Naive thymus-derived CD4-positive, alpha-beta T cell (primary cell): Measurements from ENCODE around the gene DIPK1C. TPM values are rescaled to one million over a fixed set of nuclear protein-coding genes. Genes with fewer than 3 reads are reported as not detected.

Experiments
- ATAC-seq: fragments of 150-1000 bp; cut with Tn5 transposase; 2 replicates; pipeline ENCODE4 v1.10.0; 2021; ENCODE audit warnings: mild to moderate bottlenecking, moderate library complexity
- CTCF ChIA-PET: fragments of 350-600 bp; sonication (Branson Sonifier 250); formaldehyde crosslinking; loops from one replicate; lab custom pipeline; 2021; ENCODE audit warnings: antibody characterized with exemption; lab: Charles Lee
- POLR2A ChIA-PET: fragments of 350-600 bp; sonication (Branson Sonifier 250); formaldehyde crosslinking; loops from one replicate; lab custom pipeline; 2021; ENCODE audit warnings: antibody characterized with exemption, inconsistent platforms; lab: Charles Lee
- DNase-seq, 9 donors: peaks; one replicate each; pipeline versions ENCODE4 v3.0.0 to v3.0.0-alpha.2; 2020 to 2022; ENCODE audit warnings: mixed read lengths in 1 of 9
- H3K27ac ChIP-seq: one replicate; pipeline ENCODE4 v1.7.0; 2013; ENCODE audit warnings: mild to moderate bottlenecking, low read depth, low read length, moderate library complexity
- H3K27me3 ChIP-seq, 2 donors: one replicate each; pipeline ENCODE4 v1.7.0; 2013; ENCODE audit warnings: low read length in 2 of 2, mild to moderate bottlenecking in 2 of 2, moderate library complexity in 2 of 2; ENCODE audit not compliant: control insufficient read depth in 2 of 2, insufficient read depth in 2 of 2
- H3K36me3 ChIP-seq, 3 experiments: 1 replicate in 2 of 3; 2 replicates in 1 of 3; pipeline ENCODE4 v1.7.0; 2013; ENCODE audit warnings: low read length in 3 of 3, mild to moderate bottlenecking in 3 of 3, moderate library complexity in 1 of 3; ENCODE audit not compliant: insufficient read depth in 3 of 3, control insufficient read depth in 2 of 3
- H3K4me1 ChIP-seq, 2 donors: one replicate each; pipeline ENCODE4 v1.7.0; 2013; ENCODE audit warnings: low read length in 2 of 2, mild to moderate bottlenecking in 2 of 2, moderate library complexity in 1 of 2; ENCODE audit not compliant: control insufficient read depth in 2 of 2, insufficient read depth in 2 of 2
- H3K4me3 ChIP-seq: 2 replicates; pipeline ENCODE4 v1.7.0; 2013; ENCODE audit warnings: mild to moderate bottlenecking, low read length
- H3K9me3 ChIP-seq, 3 experiments: 1 replicate in 2 of 3; 2 replicates in 1 of 3; pipeline ENCODE4 v1.7.0; 2013; ENCODE audit warnings: low read length in 3 of 3; ENCODE audit not compliant: control insufficient read depth in 2 of 3
- H3K27ac Mint-ChIP-seq, 9 donors: one replicate each; pipeline ENCODE4 v1.8.0; 2020 to 2022; ENCODE audit warnings: mixed read lengths in 9 of 9, mild to moderate bottlenecking in 8 of 9, moderate library complexity in 5 of 9, inconsistent platforms in 2 of 9
- H3K27me3 Mint-ChIP-seq, 5 donors: one replicate each; pipeline ENCODE4 v1.8.0; 2021 to 2022; ENCODE audit warnings: mixed read lengths in 5 of 5, mild to moderate bottlenecking in 1 of 5
- H3K36me3 Mint-ChIP-seq, 5 donors: one replicate each; pipeline ENCODE4 v1.8.0; 2020 to 2022; ENCODE audit warnings: mixed read lengths in 5 of 5, mild to moderate bottlenecking in 3 of 5, inconsistent platforms in 1 of 5
- H3K4me1 Mint-ChIP-seq, 7 donors: one replicate each; pipeline ENCODE4 v1.8.0; 2020 to 2022; ENCODE audit warnings: mixed read lengths in 7 of 7, mild to moderate bottlenecking in 3 of 7, inconsistent platforms in 1 of 7
- H3K4me3 Mint-ChIP-seq, 10 donors: one replicate each; pipeline ENCODE4 v1.8.0; 2020 to 2022; ENCODE audit warnings: mild to moderate bottlenecking in 10 of 10, mixed read lengths in 10 of 10, moderate library complexity in 6 of 10, inconsistent platforms in 2 of 10
- H3K9me3 Mint-ChIP-seq, 11 donors: one replicate each; pipeline ENCODE4 v1.8.0; 2020 to 2022; ENCODE audit warnings: mixed read lengths in 11 of 11, mild to moderate bottlenecking in 4 of 11, inconsistent platforms in 1 of 11, moderate library complexity in 1 of 11
- intact Hi-C, 2 donors: fragments of 100-400 bp; cut with micrococcal nuclease; formaldehyde crosslinking; loops; one replicate each; pipeline ENCODE4 v1.15.1; 2023
- polyA plus RNA-seq, 2 donors: library from polyadenylated mRNA; unstranded; fragments of 300-500 nt; fragmentation: Illumina TruSeq; gene quantifications; one replicate each; pipeline ENCODE4 v1.2.3, GENCODE V29; 2021
- total RNA-seq, 6 experiments: library from RNA in 5 of 6; stranded (reverse) in 5 of 6; gene quantifications; 1 replicate in 5 of 6; 2 replicates in 1 of 6; pipeline ENCODE4 v1.2.3 and lab custom pipeline; 2021 to 2026

The DIPK1C gene
- total and polyA plus RNA-seq, 7 experiments from 2014 or later = not detected

DNA sequence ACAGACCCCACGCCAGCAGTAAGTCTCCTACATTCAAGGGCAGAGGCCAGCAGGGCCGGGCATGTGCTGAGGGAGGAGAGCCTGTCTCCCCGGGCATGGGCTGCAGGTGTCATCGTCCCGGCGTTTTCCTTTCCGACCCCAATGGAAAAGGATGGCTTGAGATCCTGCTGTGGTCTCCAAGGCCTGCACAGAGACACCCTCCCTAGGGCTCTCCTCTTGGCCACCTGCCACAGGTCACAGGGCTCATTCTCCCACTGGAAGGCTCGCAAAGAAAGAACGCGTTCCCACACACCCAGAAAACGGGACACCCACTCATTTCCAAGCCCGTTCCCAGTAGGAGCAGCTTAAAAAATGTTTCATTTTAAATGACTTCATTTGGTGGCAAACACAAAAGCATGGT, 41.0 kb downstream of the DIPK1C start:
- H3K36me3 ChIP-seq = no peaks in the 10 kb centered on the region
- no peak overlapping the region for H3K4me3 ChIP-seq
- H3K9me3 ChIP-seq = no peaks in the 10 kb centered on the region
- intact Hi-C loops = no loop called here
- Mint-ChIP-seq H3K36me3 (peaks cover 0 to 4% (median 0%) of the 10 kb centered on the region in 5 donors), H3K27ac (no peak overlapping the region), H3K27me3 (peaks cover 0 to 26% (median 0%) of the 10 kb centered on the region in 5 donors), H3K4me1 (peaks cover 0 to 14% (median 8%) of the 10 kb centered on the region in 7 donors), H3K4me3 (no peak overlapping the region), H3K9me3 (no peaks in the 10 kb centered on the region)
- ATAC-seq (no peak), DNase-seq (no peak)
- ChIA-PET CTCF (no interaction called here), POLR2A (no interaction called here)
- no peaks in the 10 kb centered on the region for H3K27me3 ChIP-seq
- H3K4me1 ChIP-seq = no peaks in the 10 kb centered on the region
- no peak overlapping the region for H3K27ac ChIP-seq

DNA sequence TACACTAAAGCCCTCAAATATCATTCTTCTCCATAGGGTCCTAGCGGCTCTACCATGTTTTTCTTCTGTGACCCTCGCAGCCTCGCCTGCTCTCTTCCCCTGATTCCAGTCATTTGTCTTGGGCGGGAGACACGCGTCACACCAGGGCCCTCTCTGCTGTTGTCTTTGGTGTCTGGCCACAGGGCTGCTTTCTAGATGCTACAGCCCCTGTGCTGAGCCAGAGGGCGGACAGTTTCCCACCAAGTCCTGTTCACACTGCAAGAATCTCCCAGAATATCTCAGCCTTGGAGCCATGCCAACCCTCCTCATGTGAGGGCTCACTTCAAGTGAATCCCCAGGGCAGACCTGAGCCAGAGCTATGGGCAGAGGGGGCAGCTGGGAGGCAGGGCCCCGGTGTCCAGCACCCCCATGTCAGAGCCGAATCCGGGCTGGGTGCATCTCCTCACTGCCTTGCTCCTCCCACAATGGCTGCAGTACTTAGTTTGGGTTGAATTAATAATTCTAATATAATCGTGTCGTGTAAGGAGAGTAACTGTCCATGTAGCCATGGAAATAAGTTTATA, 42.1 kb downstream of the DIPK1C start:
- ChIA-PET POLR2A (no interaction called here), CTCF (no interaction called here)
- Mint-ChIP-seq H3K36me3 (peaks cover 0 to 4% (median 0%) of the 10 kb centered on the region in 5 donors), H3K9me3 (peaks cover 0 to 2% (median 0%) of the 10 kb centered on the region in 11 donors), H3K4me3 (no peak overlapping the region), H3K27me3 (peaks cover 0 to 23% (median 0%) of the 10 kb centered on the region in 5 donors), H3K4me1 (peaks cover 0 to 23% (median 17%) of the 10 kb centered on the region in 7 donors), H3K27ac (peak overlapping the region in 1 of 9 donors; percentile 43)
- intact Hi-C loops = no loop called here
- no peaks in the 10 kb centered on the region for H3K36me3 ChIP-seq
- H3K27ac ChIP-seq = no peak overlapping the region
- no peak for ATAC-seq
- no peak overlapping the region for H3K4me3 ChIP-seq
- DNase-seq = no peak
- H3K9me3 ChIP-seq = no peaks in the 10 kb centered on the region
- no peaks in the 10 kb centered on the region for H3K27me3 ChIP-seq
- H3K4me1 ChIP-seq = peaks cover 0 to 6% of the 10 kb centered on the region in 2 donors

DNA sequence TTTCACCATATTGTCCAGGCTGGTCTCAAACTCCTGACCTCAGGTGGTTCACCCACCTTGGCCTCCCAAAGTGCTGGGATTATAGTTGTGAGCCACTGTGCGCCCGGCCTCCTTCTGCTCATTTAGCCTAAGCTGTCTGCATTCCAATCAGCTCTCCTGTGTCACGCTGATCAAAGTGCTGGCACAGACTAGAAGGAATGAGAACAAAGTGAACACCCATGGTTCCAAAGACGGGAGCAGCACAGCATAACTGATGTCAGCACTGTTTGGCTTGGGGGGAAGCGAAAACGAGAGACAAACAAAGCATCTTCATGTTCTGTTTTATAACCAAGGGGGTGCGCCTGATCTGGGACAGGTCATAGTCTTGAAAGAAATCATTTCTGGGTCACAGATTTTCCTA, 43.3 kb downstream of the DIPK1C start:
- no peaks in the 10 kb centered on the region for H3K9me3 ChIP-seq
- no peak for DNase-seq
- peaks cover 0 to 7% of the 10 kb centered on the region in 2 donors for H3K4me1 ChIP-seq
- Mint-ChIP-seq H3K9me3 (peaks cover 0 to 2% (median 0%) of the 10 kb centered on the region in 11 donors), H3K4me1 (peaks cover 3 to 27% (median 20%) of the 10 kb centered on the region in 7 donors), H3K36me3 (peaks cover 0 to 4% (median 0%) of the 10 kb centered on the region in 5 donors), H3K4me3 (no peak overlapping the region), H3K27me3 (peaks cover 0 to 15% (median 0%) of the 10 kb centered on the region in 5 donors), H3K27ac (peak overlapping the region in 2 of 9 donors; percentile 34 to 49)
- no peaks in the 10 kb centered on the region for H3K27me3 ChIP-seq
- CTCF ChIA-PET = no interaction called here
- intact Hi-C loops = no loop called here
- POLR2A ChIA-PET = interaction anchor here (0.5 kb wide), 1 partner anchor 32 kb away, joined by 3 read pairs; no protein-coding TSS in a partner anchor
- no peak overlapping the region for H3K27ac ChIP-seq
- H3K36me3 ChIP-seq = no peaks in the 10 kb centered on the region
- no peak overlapping the region for H3K4me3 ChIP-seq
- no peak for ATAC-seq

- peak overlapping the region in 1 of 9 donors; percentile 72 for H3K27ac Mint-ChIP-seq
- peak overlapping the region in 2 of 10 donors; percentile 50 to 57 for H3K4me3 Mint-ChIP-seq
These were observed 44.8 kb downstream of the DIPK1C start for GRCh38 chr18:74412116-74412880.

DNA sequence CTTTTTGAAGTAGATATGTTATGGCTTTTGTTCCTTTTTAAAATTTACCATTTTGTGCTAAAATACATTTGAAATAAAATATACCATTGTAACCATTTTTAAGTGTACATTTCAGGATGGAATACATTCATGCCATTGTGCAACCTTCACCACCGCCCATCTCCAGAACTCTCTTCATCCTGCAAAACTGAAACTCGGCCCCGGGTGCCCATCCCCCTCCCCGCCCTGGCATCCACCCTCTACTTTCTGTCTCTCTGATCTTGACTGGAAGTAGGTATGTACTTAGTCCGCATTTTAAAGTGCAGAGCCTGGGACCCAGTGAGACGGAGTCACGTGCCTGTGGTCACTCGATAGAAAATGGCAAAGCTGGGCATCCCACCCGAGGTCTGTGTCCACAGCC, 45.6 kb downstream of the DIPK1C start:
- H3K27me3 Mint-ChIP-seq = peaks cover 0 to 10% (median 0%) of the 10 kb centered on the region in 5 donors
- H3K9me3 ChIP-seq = no peaks in the 10 kb centered on the region
- no peaks in the 10 kb centered on the region for H3K27me3 ChIP-seq
- peak overlapping the region in 4 of 9 donors; percentile 5 to 89 (median 66) for H3K27ac Mint-ChIP-seq
- CTCF ChIA-PET = no interaction called here
- H3K27ac ChIP-seq = no peak overlapping the region
- no peaks in the 10 kb centered on the region for H3K36me3 ChIP-seq
- intact Hi-C loops = loop anchor here in 1 of 2 donors (2.0 kb wide), 1 partner anchor 59 kb away; no protein-coding TSS in a partner anchor
- no peak overlapping the region for H3K4me3 ChIP-seq
- peaks cover 0 to 4% (median 0%) of the 10 kb centered on the region in 11 donors for H3K9me3 Mint-ChIP-seq
- POLR2A ChIA-PET = interaction anchor here (1.0 to 1.3 kb wide), 2 partner anchors 34 to 82 kb away, joined by 3 to 4 read pairs; no protein-coding TSS in a partner anchor
- H3K4me3 Mint-ChIP-seq = peak overlapping the region in 6 of 10 donors; percentile 50 to 72 (median 54)
- DNase-seq (peak in 3 of 9 donors; percentile 27 to 36 (median 30)), ATAC-seq (peak; percentile 38)
- peaks cover 0 to 9% (median 0%) of the 10 kb centered on the region in 5 donors for H3K36me3 Mint-ChIP-seq
- H3K4me1 ChIP-seq = peaks cover 5 to 19% of the 10 kb centered on the region in 2 donors
- H3K4me1 Mint-ChIP-seq = peaks cover 15 to 40% (median 37%) of the 10 kb centered on the region in 7 donors

More at GRCh38 chr18:74412116-74412880, 44.8 kb downstream of the DIPK1C start:
- Mint-ChIP-seq H3K36me3 (peaks cover 0 to 9% (median 0%) of the 10 kb centered on the region in 5 donors), H3K27me3 (peaks cover 0 to 10% (median 0%) of the 10 kb centered on the region in 5 donors), H3K4me1 (peaks cover 15 to 37% (median 34%) of the 10 kb centered on the region in 7 donors), H3K9me3 (peaks cover 0 to 4% (median 0%) of the 10 kb centered on the region in 11 donors)
- H3K4me1 ChIP-seq = peaks cover 5 to 17% of the 10 kb centered on the region in 2 donors
- H3K36me3 ChIP-seq = no peaks in the 10 kb centered on the region
- no peaks in the 10 kb centered on the region for H3K27me3 ChIP-seq
- ChIA-PET POLR2A (no interaction called here), CTCF (interaction anchor here (0.6 to 0.9 kb wide), 2 partner anchors 59 to 71 kb away, joined by 3 read pairs; no protein-coding TSS in a partner anchor)
- ATAC-seq = no peak
- DNase-seq = no peak
- H3K4me3 ChIP-seq = no peak overlapping the region
- no peaks in the 10 kb centered on the region for H3K9me3 ChIP-seq
- intact Hi-C loops = no loop called here
- no peak overlapping the region for H3K27ac ChIP-seq

GRCh38 chr18:74410441-74410992, 46.6 kb downstream of the DIPK1C start:
- no peaks in the 10 kb centered on the region for H3K27me3 ChIP-seq
- Mint-ChIP-seq H3K4me3 (peak overlapping the region in 4 of 10 donors; percentile 26 to 65 (median 37)), H3K36me3 (peaks cover 0 to 9% (median 0%) of the 10 kb centered on the region in 5 donors), H3K27ac (peak overlapping the region in 6 of 9 donors; percentile 15 to 54 (median 37)), H3K9me3 (peaks cover 0 to 4% (median 0%) of the 10 kb centered on the region in 11 donors), H3K4me1 (peaks cover 15 to 45% (median 37%) of the 10 kb centered on the region in 7 donors), H3K27me3 (peaks cover 0 to 10% (median 0%) of the 10 kb centered on the region in 5 donors)
- DNase-seq (no peak), ATAC-seq (no peak)
- no peaks in the 10 kb centered on the region for H3K36me3 ChIP-seq
- no peaks in the 10 kb centered on the region for H3K9me3 ChIP-seq
- ChIA-PET POLR2A (interaction anchor here (1.0 to 1.3 kb wide), 3 partner anchors 33 to 83 kb away, joined by 3 to 5 read pairs (median 4); no protein-coding TSS in a partner anchor), CTCF (no interaction called here)
- peaks cover 5 to 19% of the 10 kb centered on the region in 2 donors for H3K4me1 ChIP-seq
- no peak overlapping the region for H3K4me3 ChIP-seq
- H3K27ac ChIP-seq = no peak overlapping the region
- intact Hi-C loops = loop anchor here in 1 of 2 donors (2.0 kb wide), 1 partner anchor 58 kb away; no protein-coding TSS in a partner anchor
